ENCODE data around the gene APPBP2. TPM values are rescaled to one million over a fixed set of nuclear protein-coding genes. Genes with fewer than 3 reads are reported as not detected.

APPBP2 gene
- total RNA-seq, 1 donor from 2014 or later: 23.4 TPM

DNA sequence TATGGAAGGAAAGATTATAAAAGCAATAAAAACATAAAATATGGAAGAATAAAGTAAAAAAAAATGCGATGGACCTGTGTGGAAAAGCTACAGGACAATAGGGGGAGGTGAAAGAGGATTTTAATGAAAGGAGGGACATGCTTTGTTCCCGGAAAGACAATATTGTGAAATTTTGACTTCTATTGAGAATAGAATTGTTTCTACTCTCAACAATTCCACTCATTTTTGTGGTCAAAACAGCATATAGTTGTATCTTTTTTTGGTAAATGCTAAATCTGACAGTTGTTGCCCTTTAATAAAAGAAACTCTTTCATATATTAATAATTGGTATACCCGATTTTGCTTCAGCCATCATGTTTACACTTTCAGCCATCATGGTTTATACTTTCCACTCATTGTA is 22.9 kb upstream of the APPBP2 start:
- Histone ChIP-seq H3K36me3 (ENCODE audit: control insufficient read depth, insufficient read depth, low read length) (no peaks in the 10 kb centered on the region), H3K4me3 (ENCODE audit: low read depth, low read length) (no peak overlapping the region), H3K27me3 (ENCODE audit: control insufficient read depth, insufficient read depth, low read length) (no peaks in the 10 kb centered on the region)
- DNase-seq (ENCODE audit: low read depth): no peak
- TF ChIP-seq, protein P1, sequence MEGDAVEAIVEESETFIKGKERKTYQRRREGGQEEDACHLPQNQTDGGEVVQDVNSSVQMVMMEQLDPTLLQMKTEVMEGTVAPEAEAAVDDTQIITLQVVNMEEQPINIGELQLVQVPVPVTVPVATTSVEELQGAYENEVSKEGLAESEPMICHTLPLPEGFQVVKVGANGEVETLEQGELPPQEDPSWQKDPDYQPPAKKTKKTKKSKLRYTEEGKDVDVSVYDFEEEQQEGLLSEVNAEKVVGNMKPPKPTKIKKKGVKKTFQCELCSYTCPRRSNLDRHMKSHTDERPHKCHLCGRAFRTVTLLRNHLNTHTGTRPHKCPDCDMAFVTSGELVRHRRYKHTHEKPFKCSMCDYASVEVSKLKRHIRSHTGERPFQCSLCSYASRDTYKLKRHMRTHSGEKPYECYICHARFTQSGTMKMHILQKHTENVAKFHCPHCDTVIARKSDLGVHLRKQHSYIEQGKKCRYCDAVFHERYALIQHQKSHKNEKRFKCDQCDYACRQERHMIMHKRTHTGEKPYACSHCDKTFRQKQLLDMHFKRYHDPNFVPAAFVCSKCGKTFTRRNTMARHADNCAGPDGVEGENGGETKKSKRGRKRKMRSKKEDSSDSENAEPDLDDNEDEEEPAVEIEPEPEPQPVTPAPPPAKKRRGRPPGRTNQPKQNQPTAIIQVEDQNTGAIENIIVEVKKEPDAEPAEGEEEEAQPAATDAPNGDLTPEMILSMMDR (IDR thresholded peaks at IDR 0.05; ENCODE audit: insufficient read depth, low read length, poor library complexity, severe bottlenecking): no peak

DNA sequence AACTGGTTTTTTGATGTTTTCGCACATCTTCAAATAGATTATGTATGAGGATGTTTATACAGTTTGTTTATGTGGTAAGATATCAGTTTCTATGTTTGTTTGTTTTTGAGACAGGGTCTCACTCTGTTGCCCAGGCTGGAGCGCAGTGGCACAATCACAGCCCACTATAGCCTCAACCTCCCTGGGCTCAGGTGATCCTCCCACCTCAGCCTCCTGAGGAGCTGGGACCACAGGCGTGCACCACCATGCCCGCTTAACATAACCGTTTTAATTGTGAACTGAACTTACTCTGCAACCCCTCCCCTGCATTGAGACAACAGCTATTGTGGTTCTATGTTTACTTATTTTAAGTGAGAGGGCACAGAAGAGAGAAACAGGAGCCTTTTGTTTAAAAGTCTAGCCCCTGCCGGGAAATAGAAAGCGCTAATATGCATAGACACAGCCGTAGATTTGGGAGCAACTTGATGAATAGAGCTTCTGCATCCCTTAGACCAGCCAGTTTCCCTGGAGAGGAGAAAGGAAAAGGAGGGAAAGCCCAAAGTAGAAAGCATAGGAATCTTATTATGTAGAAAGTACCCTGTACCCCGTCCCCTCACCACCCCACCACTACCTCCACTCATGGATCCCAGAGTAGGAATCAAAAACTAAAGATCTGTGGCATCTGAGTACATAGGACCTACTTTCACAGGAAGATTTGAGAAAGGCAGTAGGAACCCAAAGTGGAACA is 19.6 kb upstream of the APPBP2 start:
- DNase-seq (ENCODE audit: low read depth): no peak
- Histone ChIP-seq H3K27me3 (ENCODE audit: control insufficient read depth, insufficient read depth, low read length) (no peaks in the 10 kb centered on the region), H3K36me3 (ENCODE audit: control insufficient read depth, insufficient read depth, low read length) (no peaks in the 10 kb centered on the region), H3K4me3 (ENCODE audit: low read depth, low read length) (no peak overlapping the region)
- TF ChIP-seq, protein P1 (IDR thresholded peaks at IDR 0.05; ENCODE audit: insufficient read depth, low read length, poor library complexity, severe bottlenecking): no peak

DNA sequence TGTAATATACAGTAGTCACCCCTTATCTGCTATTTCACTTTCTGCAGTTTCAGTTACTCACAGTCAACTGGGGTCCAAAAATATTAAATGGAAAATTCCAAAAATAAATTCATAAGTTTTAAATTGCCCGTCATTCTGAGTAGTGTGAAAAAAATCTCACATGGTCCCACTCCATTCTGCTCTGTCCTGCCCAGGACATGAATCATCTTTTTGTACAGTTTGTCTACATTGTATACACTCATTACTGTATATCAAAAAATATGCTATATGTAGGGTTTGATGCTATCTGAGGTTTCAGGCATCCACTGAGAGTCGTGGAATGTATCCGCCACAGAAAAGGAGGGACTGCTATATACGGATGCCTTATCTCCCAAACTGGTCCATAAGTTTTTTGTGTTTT is 16.0 kb upstream of the APPBP2 start:
- Histone ChIP-seq H3K4me3 (ENCODE audit: low read depth, low read length) (no peak overlapping the region), H3K36me3 (ENCODE audit: control insufficient read depth, insufficient read depth, low read length) (no peaks in the 10 kb centered on the region), H3K27me3 (ENCODE audit: control insufficient read depth, insufficient read depth, low read length) (no peaks in the 10 kb centered on the region)
- TF ChIP-seq, protein P1 (IDR thresholded peaks at IDR 0.05; ENCODE audit: insufficient read depth, low read length, poor library complexity, severe bottlenecking): no peak
- DNase-seq (ENCODE audit: low read depth): no peak

DNA sequence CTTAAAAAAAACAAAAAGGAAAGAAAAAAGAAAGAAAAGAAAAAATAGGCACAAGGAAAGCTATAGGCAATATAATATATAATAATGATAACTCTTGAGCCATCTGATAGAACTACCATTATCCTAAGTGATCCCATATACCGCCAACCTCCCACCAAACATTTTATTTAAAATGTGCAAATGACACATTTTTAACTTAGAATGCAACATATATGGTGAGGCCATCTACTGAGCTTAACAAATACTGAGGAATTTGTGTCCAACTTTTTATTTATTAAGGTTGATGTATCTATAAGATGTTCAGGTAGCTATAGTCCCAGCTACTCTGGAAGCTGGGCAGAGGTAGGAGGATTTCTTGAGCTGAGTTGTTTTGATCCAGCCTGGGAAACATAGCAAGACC is 14.4 kb upstream of the APPBP2 start:
- Histone ChIP-seq H3K4me3 (ENCODE audit: low read depth, low read length) (no peak overlapping the region), H3K27me3 (ENCODE audit: control insufficient read depth, insufficient read depth, low read length) (no peaks in the 10 kb centered on the region), H3K36me3 (ENCODE audit: control insufficient read depth, insufficient read depth, low read length) (no peaks in the 10 kb centered on the region)
- TF ChIP-seq, protein P1 (IDR thresholded peaks at IDR 0.05; ENCODE audit: insufficient read depth, low read length, poor library complexity, severe bottlenecking): no peak
- no peak for DNase-seq (ENCODE audit: low read depth)

DNA sequence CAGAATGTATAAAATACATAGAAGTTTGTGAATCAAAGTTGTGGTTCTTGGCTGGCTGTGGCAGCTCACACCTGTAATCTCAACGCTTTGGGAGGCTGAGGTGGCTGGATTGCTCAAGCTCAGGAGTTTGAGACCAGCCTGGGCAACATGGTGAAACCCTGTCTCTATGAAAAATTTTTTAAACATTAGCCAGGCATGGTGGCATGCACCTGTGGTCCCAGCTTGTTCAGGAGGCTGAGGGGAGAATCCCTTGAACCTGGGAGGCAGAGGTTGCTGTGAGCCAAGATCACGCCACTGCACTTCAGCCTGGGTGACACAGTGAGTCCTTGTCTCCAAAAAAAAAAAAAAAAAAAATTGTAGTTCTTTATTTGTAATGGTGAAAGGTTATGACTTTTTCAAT is 13.8 kb upstream of the APPBP2 start:
- H3K27me3 ChIP-seq (ENCODE audit: control insufficient read depth, insufficient read depth, low read length): no peaks in the 10 kb centered on the region
- TF ChIP-seq, protein P1 (IDR thresholded peaks at IDR 0.05; ENCODE audit: insufficient read depth, low read length, poor library complexity, severe bottlenecking): no peak
- H3K36me3 ChIP-seq (ENCODE audit: control insufficient read depth, insufficient read depth, low read length): no peaks in the 10 kb centered on the region
- no peak overlapping the region for H3K4me3 ChIP-seq (ENCODE audit: low read depth, low read length)
- no peak for DNase-seq (ENCODE audit: low read depth)

DNA sequence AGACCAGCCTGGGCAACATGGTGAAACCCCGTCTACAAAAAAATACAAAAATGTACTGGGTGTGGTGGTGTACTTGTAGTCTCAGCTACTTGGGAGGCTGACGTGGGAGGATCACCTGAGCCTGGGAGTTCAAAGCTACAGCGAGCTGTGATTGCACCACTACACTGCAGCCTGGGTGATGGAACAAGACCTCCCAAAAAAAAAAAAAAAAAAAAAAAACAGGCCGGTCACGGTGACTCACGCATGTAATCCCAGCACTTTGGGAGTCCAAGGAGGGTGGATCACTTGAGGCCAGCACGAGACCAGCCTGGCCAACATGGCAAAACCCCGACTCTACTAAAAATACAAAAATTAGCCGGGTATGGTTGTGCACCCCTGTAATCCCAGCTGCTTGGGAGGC is 12.7 kb upstream of the APPBP2 start:
- no peak for DNase-seq (ENCODE audit: low read depth)
- H3K4me3 ChIP-seq (ENCODE audit: low read depth, low read length): no peak overlapping the region
- H3K27me3 ChIP-seq (ENCODE audit: control insufficient read depth, insufficient read depth, low read length): no peaks in the 10 kb centered on the region
- TF ChIP-seq, protein P1 (IDR thresholded peaks at IDR 0.05; ENCODE audit: insufficient read depth, low read length, poor library complexity, severe bottlenecking): no peak
- no peaks in the 10 kb centered on the region for H3K36me3 ChIP-seq (ENCODE audit: control insufficient read depth, insufficient read depth, low read length)
